ENCODE measurements around the gene ZNF438.

The ZNF438 gene

GRCh38 chr10:31011017-31011664 is 20.5 kb downstream of the ZNF438 start:
- DNase-seq: no peak

GRCh38 chr10:31010062-31010461 is 21.6 kb downstream of the ZNF438 start:
- no peak for DNase-seq

GRCh38 chr10:31005895-31006294 is 25.8 kb downstream of the ZNF438 start:
- no peak for DNase-seq

GRCh38 chr10:31004611-31005193 is 27.0 kb downstream of the ZNF438 start:
- no peak for DNase-seq

GRCh38 chr10:31001740-31002139 is 29.9 kb downstream of the ZNF438 start:
- no peak for DNase-seq

GRCh38 chr10:31000867-31001266 is 30.8 kb downstream of the ZNF438 start:
- DNase-seq: no peak

- no peak for DNase-seq
These were observed 31.4 kb downstream of the ZNF438 start for GRCh38 chr10:31000071-31000782.

GRCh38 chr10:30999070-30999712 is 32.5 kb downstream of the ZNF438 start:
- DNase-seq: no peak

- no peak for DNase-seq
These were observed 34.0 kb downstream of the ZNF438 start for GRCh38 chr10:30997536-30998235.

GRCh38 chr10:30996481-30997005 is 35.1 kb downstream of the ZNF438 start:
- no peak for DNase-seq

- no peak for DNase-seq
These were observed 36.4 kb downstream of the ZNF438 start for GRCh38 chr10:30995081-30995770.

GRCh38 chr10:30993155-30993554 is 38.5 kb downstream of the ZNF438 start:
- no peak for DNase-seq

GRCh38 chr10:30992681-30993080 is 39.0 kb downstream of the ZNF438 start:
- DNase-seq: no peak

GRCh38 chr10:30991647-30992011 is 40.0 kb downstream of the ZNF438 start:
- DNase-seq: no peak

GRCh38 chr10:30990971-30991646 is 40.6 kb downstream of the ZNF438 start:
- no peak for DNase-seq

- no peak for DNase-seq
These were observed 41.3 kb downstream of the ZNF438 start for GRCh38 chr10:30990351-30990750.

GRCh38 chr10:30988831-30989435 is 42.7 kb downstream of the ZNF438 start:
- DNase-seq: no peak

GRCh38 chr10:30987463-30987862 is 44.2 kb downstream of the ZNF438 start:
- DNase-seq: no peak

GRCh38 chr10:30986053-30986555 is 45.6 kb downstream of the ZNF438 start:
- no peak for DNase-seq

GRCh38 chr10:30985512-30985911 is 46.2 kb downstream of the ZNF438 start:
- DNase-seq: no peak

Measured in NCI-H187 treated with DMSO at 0.1 percent for 48 hours (cell line).